Bronchial epithelial cell (primary cell): Measurements from ENCODE around the gene OR13C9. TPM values are rescaled to one million over a fixed set of nuclear protein-coding genes. Genes with fewer than 3 reads are reported as not detected.

Source experiments
- DNase-seq: peaks from one replicate; pipeline ENCODE4 v3.0.0-alpha.2; 2010; ENCODE audit warnings: low read depth
- FAIRE-seq: peaks from 2 replicates; lab custom pipeline; 2011; peaks lifted over from hg19 to GRCh38; lab: Jason Lieb, UNC
- H3K27me3 ChIP-seq: 2 replicates; pipeline ENCODE4 v1.5.1; 2011; ENCODE audit warnings: low read length; ENCODE audit not compliant: control insufficient read depth, insufficient read depth
- H3K36me3 ChIP-seq: 2 replicates; pipeline ENCODE4 v1.5.1; 2011; ENCODE audit warnings: low read length; ENCODE audit not compliant: control insufficient read depth, insufficient read depth
- H3K4me3 ChIP-seq: 2 replicates; pipeline ENCODE4 v1.5.1; 2011; ENCODE audit warnings: mild to moderate bottlenecking, low read depth, low read length, control low read depth
- CTCF ChIP-seq: IDR thresholded peaks from 2 replicates; pipeline ENCODE4 v1.5.1; 2011; ENCODE audit warnings: mild to moderate bottlenecking, moderate library complexity, low read length, control low read depth, inconsistent platforms; ENCODE audit not compliant: insufficient read depth, severe bottlenecking
- total RNA-seq: library from RNA; depleted of rRNA; stranded (reverse); fragments of >200 nt; gene quantifications from 2 replicates; pipeline ENCODE4 v1.2.1, GENCODE V29; 2014

OR13C9 gene
- total RNA-seq, 1 donor from 2014 or later = not detected

- H3K4me3 ChIP-seq = no peak within 1 kb of the TSS
- DNase-seq = no peak
- no peaks in the 10 kb centered on the region for H3K27me3 ChIP-seq
- no peak for TF ChIP-seq CTCF
- no peaks in the 10 kb centered on the region for H3K36me3 ChIP-seq
- no peak for FAIRE-seq
Measured at GRCh38 chr9:104568868-104569267, 49.1 kb downstream of the OR13C9 start, which contains the start of gene OR13C8. Gene OR13C8 (plus strand): TSS chr9:104569168. CDS start chr9:104569168, 0 bp downstream.

Other genes starting within 250 kb of the OR13C9 start
- not detected in 2 replicates for gene OR13F1, start 113.9 kb downstream of the OR13C9 start, total RNA-seq
- gene OR13C4, start 91.0 kb downstream of the OR13C9 start, total RNA-seq = not detected in 2 replicates
- not detected in 2 replicates for gene OR13C3, start 81.3 kb downstream of the OR13C9 start, total RNA-seq
- not detected in 2 replicates for gene OR13C8, start 49.0 kb downstream of the OR13C9 start, total RNA-seq
- gene OR13C5, start 18.8 kb downstream of the OR13C9 start, total RNA-seq = not detected in 2 replicates
- gene OR13C2, start 12.6 kb downstream of the OR13C9 start, total RNA-seq = not detected in 2 replicates
- gene OR13D1, start 76.3 kb upstream of the OR13C9 start, total RNA-seq = not detected in 2 replicates
- 26.9 and 30.6 TPM in 2 replicates for gene NIPSNAP3A, start 129.5 kb upstream of the OR13C9 start, total RNA-seq
- 0.26 and 0.51 TPM in 2 replicates for gene NIPSNAP3B, start 145.9 kb upstream of the OR13C9 start, total RNA-seq